ENCODE data around the gene ANKRD29. TPM values are rescaled to one million over a fixed set of nuclear protein-coding genes. Genes with fewer than 3 reads are reported as not detected.
A peak's percentile ranks its signal among the peaks of the same experiment; 100 is the strongest.

The ANKRD29 gene
- total and polyA plus RNA-seq, 4 experiments from 2014 or later = 0.91 to 1.3 TPM; not detected in 2

DNA sequence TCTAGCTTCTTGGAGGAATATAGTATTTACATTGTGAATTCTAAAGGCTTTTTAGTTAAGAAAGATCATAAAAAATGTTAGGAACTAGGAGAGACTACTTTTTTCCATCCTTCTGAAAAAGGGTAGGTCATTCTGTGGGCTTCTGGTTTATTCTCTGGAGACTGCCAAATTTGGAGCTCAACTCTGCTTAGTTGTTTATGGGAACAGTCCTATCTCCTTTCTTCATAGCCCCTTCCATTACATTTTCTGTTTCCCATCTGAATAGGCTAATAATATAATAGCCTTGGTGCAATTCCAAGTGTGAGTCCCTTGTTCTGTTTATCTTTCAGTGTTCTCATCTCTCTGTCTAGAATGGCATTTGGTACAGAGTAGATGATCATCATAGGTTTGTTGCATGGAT, 42.1 kb upstream of the ANKRD29 start:
- H3K9me3 Mint-ChIP-seq = peaks cover 0 to 17% (median 9%) of the 10 kb centered on the region in 8 donors
- H3K4me3 Mint-ChIP-seq = no peak overlapping the region
- Histone ChIP-seq H3K36me3 (ENCODE audit: insufficient read depth, low read length) (no peaks in the 10 kb centered on the region), H3K4me3 (ENCODE audit: low read length in 2 of 2) (no peak overlapping the region), H3K27ac (ENCODE audit: low read depth, low read length) (no peak overlapping the region), H3K27me3 (ENCODE audit: insufficient read depth, low read length) (no peaks in the 10 kb centered on the region), H3K4me1 (ENCODE audit: insufficient read depth, low read length) (no peaks in the 10 kb centered on the region), H3K9me3 (ENCODE audit: control insufficient read depth in 1 of 2, low read length in 2 of 2) (peaks cover 0 to 3% of the 10 kb centered on the region in 2 donors)
- H3K4me1 Mint-ChIP-seq = no peaks in the 10 kb centered on the region
- intact Hi-C loops (cut with micrococcal nuclease) = no loop called here
- peaks cover 13 to 28% of the 10 kb centered on the region in 2 donors for H3K27me3 Mint-ChIP-seq
- peaks cover 3 to 4% of the 10 kb centered on the region in 2 donors for H3K36me3 Mint-ChIP-seq
- no peak overlapping the region for H3K27ac Mint-ChIP-seq
- POLR2A ChIA-PET (ENCODE audit: partially characterized antibody) = no interaction called here
- DNase-seq = no peak
- CTCF ChIA-PET (ENCODE audit: partially characterized antibody) = interaction anchor here (1.2 to 4.5 kb wide), 4 partner anchors 13 to 207 kb away, joined by 3 to 90 read pairs (median 18); no protein-coding TSS in a partner anchor

DNA sequence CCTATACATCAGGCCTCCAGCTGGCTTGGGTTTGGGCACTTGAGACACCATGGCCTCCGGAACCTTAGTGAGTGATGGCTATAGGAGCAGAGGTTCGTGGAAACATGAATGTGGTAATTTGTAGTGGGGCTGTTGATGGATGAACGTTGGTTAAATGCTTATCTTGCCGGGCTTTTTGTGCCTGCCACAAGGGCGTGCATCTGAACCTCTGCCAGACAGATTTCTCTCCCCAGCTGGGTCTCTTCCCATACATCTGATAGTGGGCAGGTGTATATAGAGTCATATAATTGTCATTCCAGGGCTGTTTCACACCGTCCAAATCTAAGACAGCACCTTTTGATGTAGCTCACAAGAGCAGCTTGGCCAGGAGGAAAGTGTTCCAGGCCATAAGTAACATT, 41.3 kb upstream of the ANKRD29 start:
- no peak overlapping the region for H3K27ac Mint-ChIP-seq
- H3K9me3 ChIP-seq (ENCODE audit: control insufficient read depth in 1 of 2, low read length in 2 of 2) = peaks cover 0 to 3% of the 10 kb centered on the region in 2 donors
- intact Hi-C loops (cut with micrococcal nuclease) = loop anchor here (1.0 kb wide), 1 partner anchor 82 kb away; no protein-coding TSS in a partner anchor
- H3K36me3 ChIP-seq (ENCODE audit: insufficient read depth, low read length) = no peaks in the 10 kb centered on the region
- no peak for DNase-seq
- POLR2A ChIA-PET (ENCODE audit: partially characterized antibody) = no interaction called here
- no peaks in the 10 kb centered on the region for H3K4me1 ChIP-seq (ENCODE audit: insufficient read depth, low read length)
- H3K9me3 Mint-ChIP-seq = peaks cover 0 to 17% (median 8%) of the 10 kb centered on the region in 8 donors
- H3K4me3 Mint-ChIP-seq = no peak overlapping the region
- H3K27ac ChIP-seq (ENCODE audit: low read depth, low read length) = no peak overlapping the region
- H3K27me3 Mint-ChIP-seq = peaks cover 12 to 31% of the 10 kb centered on the region in 2 donors
- H3K4me3 ChIP-seq (ENCODE audit: low read length in 2 of 2) = no peak overlapping the region
- peaks cover 3 to 4% of the 10 kb centered on the region in 2 donors for H3K36me3 Mint-ChIP-seq
- H3K4me1 Mint-ChIP-seq = no peaks in the 10 kb centered on the region
- CTCF ChIA-PET (ENCODE audit: partially characterized antibody) = interaction anchor here (1.1 to 4.5 kb wide), 9 partner anchors 8 to 206 kb away, joined by 3 to 90 read pairs (median 6); no protein-coding TSS in a partner anchor
- H3K27me3 ChIP-seq (ENCODE audit: insufficient read depth, low read length) = no peaks in the 10 kb centered on the region

DNA sequence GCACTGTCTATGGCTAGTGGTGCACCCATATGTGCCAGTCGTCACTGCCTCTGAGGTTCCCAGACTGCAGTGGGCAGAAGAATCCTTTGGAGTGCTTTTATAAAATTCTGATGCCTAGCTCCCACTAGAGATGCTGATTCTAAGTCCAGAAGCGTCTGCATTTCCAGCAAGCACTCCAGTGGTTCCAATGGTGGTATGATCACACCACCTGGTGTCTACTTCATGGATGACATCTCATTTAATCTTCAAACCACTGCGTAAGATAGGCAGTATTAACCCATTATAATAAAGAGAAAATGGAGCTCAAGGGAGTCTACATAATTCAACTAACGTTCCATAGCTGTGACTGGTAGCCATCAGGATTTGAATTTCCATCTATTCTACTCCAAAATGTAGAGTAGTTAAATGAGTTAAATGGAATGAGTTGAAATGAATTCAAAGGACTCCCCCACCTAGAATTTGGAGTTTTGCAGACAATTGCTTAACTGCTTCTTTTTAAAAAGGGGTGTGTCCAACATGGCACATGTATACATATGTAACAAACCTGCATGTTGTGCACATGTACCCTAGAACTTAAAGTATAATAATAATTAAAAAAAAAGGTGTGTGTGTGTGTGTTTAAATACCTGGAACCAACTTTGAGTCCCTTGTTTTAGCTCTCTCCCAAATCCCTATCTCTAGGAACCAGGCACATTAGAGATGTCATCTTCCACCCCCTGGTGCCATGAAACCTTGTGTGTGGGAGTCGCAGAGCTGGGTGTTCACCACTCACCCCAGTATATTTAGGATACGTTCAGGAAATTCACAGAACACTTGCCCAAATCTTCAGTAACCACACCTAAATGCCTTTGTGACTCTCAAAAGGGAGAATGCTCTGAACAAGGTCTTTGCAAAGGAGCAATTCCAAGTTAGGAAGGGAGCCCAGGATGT, 40.6 kb upstream of the ANKRD29 start:
- CTCF ChIA-PET (ENCODE audit: partially characterized antibody) = interaction anchor here (0.6 to 4.5 kb wide), 27 partner anchors 9 to 228 kb away, joined by 3 to 90 read pairs (median 5); no protein-coding TSS in a partner anchor

DNA sequence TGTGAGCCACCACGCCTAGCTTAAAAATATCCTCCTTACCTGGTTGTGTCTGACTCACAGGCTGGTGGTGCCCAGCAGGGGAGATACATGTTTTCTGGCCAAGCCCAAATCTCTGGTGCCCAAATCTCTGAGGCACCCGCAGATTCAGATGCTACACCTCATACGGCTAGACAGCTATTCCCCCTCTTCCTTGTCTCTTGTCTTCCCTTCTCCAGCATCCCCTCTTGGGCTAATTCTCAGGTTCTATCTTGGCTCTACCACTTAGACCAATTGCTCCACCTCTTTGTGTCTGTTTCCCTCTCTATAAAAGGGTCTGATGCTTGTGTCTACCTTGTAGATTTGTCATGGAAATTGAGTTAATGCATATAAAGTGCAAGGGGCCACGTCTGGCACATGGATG, 39.9 kb upstream of the ANKRD29 start:
- Mint-ChIP-seq H3K27ac (no peak overlapping the region), H3K4me3 (no peak overlapping the region), H3K4me1 (no peaks in the 10 kb centered on the region), H3K27me3 (peaks cover 15 to 28% of the 10 kb centered on the region in 2 donors), H3K36me3 (peaks cover 0 to 4% of the 10 kb centered on the region in 2 donors), H3K9me3 (peaks cover 0 to 10% (median 4%) of the 10 kb centered on the region in 8 donors)
- ChIA-PET POLR2A (ENCODE audit: partially characterized antibody) (interaction anchor here (0.7 kb wide), 1 partner anchor 80 kb away, joined by 3 read pairs; no protein-coding TSS in a partner anchor), CTCF (ENCODE audit: partially characterized antibody) (interaction anchor here (0.7 to 4.5 kb wide), 21 partner anchors 10 to 216 kb away, joined by 3 to 90 read pairs (median 6); no protein-coding TSS in a partner anchor)
- H3K27me3 ChIP-seq (ENCODE audit: insufficient read depth, low read length) = no peaks in the 10 kb centered on the region
- intact Hi-C loops (cut with micrococcal nuclease) = loop anchor here (1.0 kb wide), 1 partner anchor 80 kb away; no protein-coding TSS in a partner anchor
- H3K4me1 ChIP-seq (ENCODE audit: insufficient read depth, low read length) = no peaks in the 10 kb centered on the region
- no peaks in the 10 kb centered on the region for H3K36me3 ChIP-seq (ENCODE audit: insufficient read depth, low read length)
- H3K27ac ChIP-seq (ENCODE audit: low read depth, low read length) = no peak overlapping the region
- H3K9me3 ChIP-seq (ENCODE audit: control insufficient read depth in 1 of 2, low read length in 2 of 2) = peaks cover 0 to 3% of the 10 kb centered on the region in 2 donors
- no peak overlapping the region for H3K4me3 ChIP-seq (ENCODE audit: low read length in 2 of 2)
- DNase-seq = no peak

More for the DNA sequence above, 40.6 kb upstream of the ANKRD29 start:
- Mint-ChIP-seq H3K27me3 (peaks cover 14 to 31% of the 10 kb centered on the region in 2 donors), H3K27ac (no peak overlapping the region), H3K36me3 (peaks cover 3 to 4% of the 10 kb centered on the region in 2 donors), H3K4me3 (no peak overlapping the region), H3K9me3 (peaks cover 0 to 17% (median 8%) of the 10 kb centered on the region in 8 donors), H3K4me1 (no peaks in the 10 kb centered on the region)
- no peak overlapping the region for H3K27ac ChIP-seq (ENCODE audit: low read depth, low read length)
- no peak overlapping the region for H3K4me3 ChIP-seq (ENCODE audit: low read length in 2 of 2)
- POLR2A ChIA-PET (ENCODE audit: partially characterized antibody) = interaction anchor here (0.7 kb wide), 1 partner anchor 81 kb away, joined by 3 read pairs; no protein-coding TSS in a partner anchor
- peak; percentile 39 to 50 (median 48) for DNase-seq
- no peaks in the 10 kb centered on the region for H3K27me3 ChIP-seq (ENCODE audit: insufficient read depth, low read length)
- intact Hi-C loops (cut with micrococcal nuclease) = loop anchor here (1.0 kb wide), 1 partner anchor 81 kb away; no protein-coding TSS in a partner anchor
- H3K9me3 ChIP-seq (ENCODE audit: control insufficient read depth in 1 of 2, low read length in 2 of 2) = peaks cover 0 to 3% of the 10 kb centered on the region in 2 donors
- H3K4me1 ChIP-seq (ENCODE audit: insufficient read depth, low read length) = no peaks in the 10 kb centered on the region
- H3K36me3 ChIP-seq (ENCODE audit: insufficient read depth, low read length) = no peaks in the 10 kb centered on the region

DNA sequence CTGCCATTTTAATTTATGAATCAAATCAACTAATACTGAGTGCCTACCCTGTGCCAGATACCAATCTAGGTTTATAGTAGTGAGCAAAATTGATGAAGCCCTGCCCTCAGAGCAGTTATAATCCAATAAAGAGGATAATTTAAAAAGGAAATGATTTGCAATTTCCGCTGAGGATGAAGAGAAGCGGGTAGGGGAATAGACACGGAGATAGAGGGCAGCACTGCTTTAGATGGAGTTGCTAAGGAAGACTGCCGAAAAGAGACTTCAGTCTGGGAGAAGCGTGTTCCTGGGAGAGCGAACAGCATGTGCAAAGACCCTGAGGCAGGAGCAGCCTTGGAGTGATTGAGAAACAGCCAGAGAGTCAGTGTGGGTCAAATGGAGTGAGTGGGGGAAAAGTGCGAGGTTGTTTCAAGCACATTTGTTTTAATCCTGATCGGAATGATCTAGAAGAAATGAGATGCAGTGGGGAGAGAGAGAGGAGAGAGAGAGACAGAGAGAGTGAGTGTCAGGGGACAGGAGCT, 38.9 kb upstream of the ANKRD29 start:
- H3K27me3 ChIP-seq (ENCODE audit: insufficient read depth, low read length) = no peaks in the 10 kb centered on the region
- H3K36me3 ChIP-seq (ENCODE audit: insufficient read depth, low read length) = no peaks in the 10 kb centered on the region
- no peak for DNase-seq
- Mint-ChIP-seq H3K4me1 (no peaks in the 10 kb centered on the region), H3K27me3 (peaks cover 13 to 26% of the 10 kb centered on the region in 2 donors), H3K4me3 (no peak overlapping the region), H3K36me3 (no peaks in the 10 kb centered on the region), H3K9me3 (peaks cover 0 to 4% (median 0%) of the 10 kb centered on the region in 8 donors), H3K27ac (no peak overlapping the region)
- ChIA-PET POLR2A (ENCODE audit: partially characterized antibody) (no interaction called here), CTCF (ENCODE audit: partially characterized antibody) (interaction anchor here (1.5 to 4.5 kb wide), 8 partner anchors 10 to 203 kb away, joined by 4 to 90 read pairs (median 12); no protein-coding TSS in a partner anchor)
- no peaks in the 10 kb centered on the region for H3K9me3 ChIP-seq (ENCODE audit: control insufficient read depth in 1 of 2, low read length in 2 of 2)
- intact Hi-C loops (cut with micrococcal nuclease) = no loop called here
- H3K4me1 ChIP-seq (ENCODE audit: insufficient read depth, low read length) = no peaks in the 10 kb centered on the region
- no peak overlapping the region for H3K27ac ChIP-seq (ENCODE audit: low read depth, low read length)
- no peak overlapping the region for H3K4me3 ChIP-seq (ENCODE audit: low read length in 2 of 2)

DNA sequence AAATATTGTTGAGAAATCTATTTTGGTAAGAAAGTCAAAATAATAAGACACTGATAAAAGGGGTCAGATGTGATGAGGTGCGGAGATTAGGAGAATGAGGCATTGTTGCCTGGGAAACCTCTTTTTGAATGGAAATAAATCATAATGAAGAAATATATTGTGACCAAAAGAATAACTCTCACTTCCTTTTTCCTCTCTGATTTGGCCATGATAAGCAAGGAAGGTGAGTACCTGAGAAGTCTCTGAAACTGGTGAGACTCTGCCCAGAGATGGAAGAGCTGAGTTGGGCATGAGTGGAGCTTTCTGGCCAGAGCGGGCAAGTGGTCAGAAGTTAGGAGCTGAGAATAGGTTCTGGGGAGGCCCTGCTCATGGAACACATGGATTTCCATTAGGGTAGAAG, 38.3 kb upstream of the ANKRD29 start:
- Histone ChIP-seq H3K27ac (ENCODE audit: low read depth, low read length) (no peak overlapping the region), H3K4me3 (ENCODE audit: low read length in 2 of 2) (no peak overlapping the region), H3K27me3 (ENCODE audit: insufficient read depth, low read length) (no peaks in the 10 kb centered on the region), H3K36me3 (ENCODE audit: insufficient read depth, low read length) (no peaks in the 10 kb centered on the region), H3K4me1 (ENCODE audit: insufficient read depth, low read length) (no peaks in the 10 kb centered on the region), H3K9me3 (ENCODE audit: control insufficient read depth in 1 of 2, low read length in 2 of 2) (no peaks in the 10 kb centered on the region)
- peak overlapping the region in 1 of 7 donors; percentile 3 for H3K27ac Mint-ChIP-seq
- ChIA-PET CTCF (ENCODE audit: partially characterized antibody) (interaction anchor here (1.5 to 2.1 kb wide), 2 partner anchors 79 to 83 kb away, joined by 4 to 7 read pairs; no protein-coding TSS in a partner anchor), POLR2A (ENCODE audit: partially characterized antibody) (no interaction called here)
- H3K36me3 Mint-ChIP-seq = no peaks in the 10 kb centered on the region
- no peaks in the 10 kb centered on the region for H3K9me3 Mint-ChIP-seq
- intact Hi-C loops (cut with micrococcal nuclease) = no loop called here
- H3K4me3 Mint-ChIP-seq = no peak overlapping the region
- H3K27me3 Mint-ChIP-seq = peaks cover 13 to 27% of the 10 kb centered on the region in 2 donors
- no peaks in the 10 kb centered on the region for H3K4me1 Mint-ChIP-seq
- DNase-seq = no peak

Measured in CD4-positive, alpha-beta memory T cell (primary cell).